Activated CD8-positive, alpha-beta T cell treated with anti-CD3 and anti-CD28 coated beads for 36 hours (primary cell): ENCODE measurements around the gene ZBTB44. TPM values are rescaled to one million over a fixed set of nuclear protein-coding genes. Genes with fewer than 3 reads are reported as not detected.

Source experiments
- ATAC-seq: fragments of 200-7000 bp; cut with Tn5 transposase; one replicate; pipeline ENCODE4 v1.10.0; 2021; ENCODE audit warnings: mild to moderate bottlenecking, moderate library complexity
- CTCF ChIA-PET: fragments of 350-600 bp; sonication (Branson Sonifier 250); formaldehyde crosslinking; loops from one replicate; lab custom pipeline; 2021; ENCODE audit warnings: antibody characterized with exemption; lab: Charles Lee
- POLR2A ChIA-PET: fragments of 350-600 bp; sonication (Branson Sonifier 250); formaldehyde crosslinking; loops from one replicate; lab custom pipeline; 2021; ENCODE audit warnings: antibody characterized with exemption; lab: Charles Lee
- DNase-seq: peaks from one replicate; pipeline ENCODE4 v3.0.0-alpha.2; 2020
- H3K27ac Mint-ChIP-seq: one replicate; pipeline ENCODE4 v1.8.0; 2021; ENCODE audit warnings: mild to moderate bottlenecking, mixed read lengths
- H3K27me3 Mint-ChIP-seq: one replicate; pipeline ENCODE4 v1.8.0; 2021; ENCODE audit warnings: mixed read lengths
- H3K36me3 Mint-ChIP-seq: one replicate; pipeline ENCODE4 v1.8.0; 2021; ENCODE audit warnings: low read depth, mixed read lengths
- H3K4me1 Mint-ChIP-seq: one replicate; pipeline ENCODE4 v1.8.0; 2021; ENCODE audit warnings: low read depth, mixed read lengths
- H3K4me3 Mint-ChIP-seq: one replicate; pipeline ENCODE4 v1.8.0; 2021; ENCODE audit warnings: mild to moderate bottlenecking, moderate library complexity, mixed read lengths
- H3K9me3 Mint-ChIP-seq: one replicate; pipeline ENCODE4 v1.8.0; 2021; ENCODE audit warnings: mixed read lengths
- CTCF ChIP-seq: fragments of 200-600 bp; IDR thresholded peaks from one replicate; pipeline ENCODE4 v1.8.0; 2022; ENCODE audit warnings: antibody characterized with exemption, mild to moderate bottlenecking
- intact Hi-C: fragments of 100-400 bp; cut with micrococcal nuclease; formaldehyde crosslinking; loops from one replicate; pipeline ENCODE4 v1.10.0; 2022
- total RNA-seq, 2 experiments: library from RNA; stranded (reverse); gene quantifications; one replicate each; pipeline ENCODE4 v1.2.3, GENCODE V29; 2021

The ZBTB44 gene
- total RNA-seq, 2 experiments from 2014 or later: 43.0 to 43.7 TPM

GRCh38 chr11:130192845-130193267 is 121.9 kb downstream of the ZBTB44 start:
- ChIA-PET CTCF (interaction anchor here (1.7 kb wide), 1 partner anchor 20 kb away, joined by 6 read pairs; no protein-coding TSS in a partner anchor), POLR2A (no interaction called here)
- DNase-seq (no peak), ATAC-seq (no peak)
- no peaks in the 10 kb centered on the region for H3K36me3 Mint-ChIP-seq
- H3K4me1 Mint-ChIP-seq: no peaks in the 10 kb centered on the region
- H3K9me3 Mint-ChIP-seq: no peaks in the 10 kb centered on the region
- no peak for TF ChIP-seq CTCF
- no peaks in the 10 kb centered on the region for H3K27me3 Mint-ChIP-seq
- no peak overlapping the region for H3K27ac Mint-ChIP-seq
- intact Hi-C loops: no loop called here
- no peak overlapping the region for H3K4me3 Mint-ChIP-seq

DNA sequence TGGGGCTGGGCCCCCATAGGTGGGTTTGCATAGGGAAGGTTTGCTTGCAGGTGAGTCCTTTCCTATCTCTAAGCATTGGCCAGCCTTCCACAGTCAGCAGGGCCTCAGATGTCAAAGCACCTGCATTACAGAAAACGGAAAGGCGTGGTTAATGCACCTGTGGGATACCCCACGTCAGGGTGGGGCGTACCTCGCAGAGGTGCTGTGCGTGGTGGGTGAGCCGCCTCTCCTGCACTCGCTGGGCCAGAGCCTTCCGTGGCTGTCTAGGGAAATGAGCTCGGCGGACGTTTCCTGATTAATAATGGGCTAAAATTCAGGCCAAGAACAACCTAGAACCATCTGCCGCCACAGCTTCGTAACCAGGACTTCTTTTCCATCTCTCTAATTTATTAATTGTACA is 122.8 kb downstream of the ZBTB44 start:
- no peak for TF ChIP-seq CTCF
- Mint-ChIP-seq H3K36me3 (no peaks in the 10 kb centered on the region), H3K4me3 (no peak overlapping the region), H3K27ac (no peak overlapping the region), H3K9me3 (no peaks in the 10 kb centered on the region), H3K4me1 (no peaks in the 10 kb centered on the region), H3K27me3 (no peaks in the 10 kb centered on the region)
- DNase-seq: no peak
- intact Hi-C loops: no loop called here
- ChIA-PET CTCF (interaction anchor here (1.7 kb wide), 1 partner anchor 21 kb away, joined by 6 read pairs; no protein-coding TSS in a partner anchor), POLR2A (no interaction called here)
- ATAC-seq: no peak

- no peaks in the 10 kb centered on the region for H3K9me3 Mint-ChIP-seq
- no peaks in the 10 kb centered on the region for H3K4me1 Mint-ChIP-seq
- intact Hi-C loops: no loop called here
- H3K36me3 Mint-ChIP-seq: no peaks in the 10 kb centered on the region
- no peak for TF ChIP-seq CTCF
- no peak overlapping the region for H3K4me3 Mint-ChIP-seq
- DNase-seq: no peak
- ChIA-PET POLR2A (no interaction called here), CTCF (no interaction called here)
- no peak for ATAC-seq
- H3K27me3 Mint-ChIP-seq: no peaks in the 10 kb centered on the region
- H3K27ac Mint-ChIP-seq: no peak overlapping the region
Measured at GRCh38 chr11:130190371-130190881, 124.3 kb downstream of the ZBTB44 start.

DNA sequence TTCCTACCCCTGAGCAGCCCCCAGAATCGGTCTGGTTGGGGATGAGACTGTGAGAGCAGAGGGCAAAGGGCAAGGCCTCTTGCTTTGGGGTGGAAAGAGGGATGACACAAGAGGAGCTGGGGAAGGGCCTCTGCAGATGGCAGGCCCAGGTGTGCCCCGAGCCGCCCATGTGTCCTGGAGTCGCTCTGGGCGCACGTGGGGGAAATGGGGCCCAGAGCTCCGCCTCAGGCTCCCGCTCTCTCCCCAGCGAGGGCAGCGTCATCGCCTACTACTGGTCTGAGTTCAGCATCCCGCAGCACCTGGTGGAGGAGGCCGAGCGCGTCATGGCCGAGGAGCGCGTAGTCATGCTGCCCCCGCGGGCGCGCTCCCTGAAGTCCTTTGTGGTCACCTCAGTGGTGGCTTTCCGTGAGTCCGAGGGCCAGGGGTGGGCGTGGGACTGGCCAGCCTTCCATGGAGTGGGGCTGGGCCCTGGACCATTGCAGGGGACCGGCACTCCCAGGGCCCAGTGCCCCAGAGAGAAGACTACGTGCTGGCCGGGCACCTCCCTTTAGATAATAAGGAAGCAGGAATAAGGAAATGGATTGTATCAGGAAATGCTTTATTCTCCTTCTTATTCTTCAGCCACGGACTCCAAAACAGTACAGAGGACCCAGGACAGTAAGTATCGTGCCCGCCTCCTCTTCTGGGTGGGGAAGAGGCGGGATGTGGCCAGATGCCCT is 125.1 kb downstream of the ZBTB44 start:
- TF ChIP-seq CTCF: no peak
- Mint-ChIP-seq H3K9me3 (no peaks in the 10 kb centered on the region), H3K27ac (no peak overlapping the region), H3K27me3 (no peaks in the 10 kb centered on the region), H3K4me1 (no peaks in the 10 kb centered on the region), H3K4me3 (no peak overlapping the region), H3K36me3 (no peaks in the 10 kb centered on the region)
- no peak for DNase-seq
- ATAC-seq: no peak
- POLR2A ChIA-PET: no interaction called here
- intact Hi-C loops: no loop called here
- CTCF ChIA-PET: interaction anchor here (0.5 kb wide), 1 partner anchor 389 kb away, joined by 3 read pairs; no protein-coding TSS in a partner anchor

GRCh38 chr11:130188585-130189347 is 126.0 kb downstream of the ZBTB44 start:
- Mint-ChIP-seq H3K36me3 (no peaks in the 10 kb centered on the region), H3K4me1 (no peaks in the 10 kb centered on the region), H3K27me3 (no peaks in the 10 kb centered on the region), H3K9me3 (no peaks in the 10 kb centered on the region), H3K4me3 (no peak overlapping the region), H3K27ac (no peak overlapping the region)
- CTCF ChIA-PET: no interaction called here
- intact Hi-C loops: no loop called here
- POLR2A ChIA-PET: no interaction called here
- TF ChIP-seq CTCF: no peak
- no peak for DNase-seq
- no peak for ATAC-seq
